ENCODE results near the gene APOL5.

DNA sequence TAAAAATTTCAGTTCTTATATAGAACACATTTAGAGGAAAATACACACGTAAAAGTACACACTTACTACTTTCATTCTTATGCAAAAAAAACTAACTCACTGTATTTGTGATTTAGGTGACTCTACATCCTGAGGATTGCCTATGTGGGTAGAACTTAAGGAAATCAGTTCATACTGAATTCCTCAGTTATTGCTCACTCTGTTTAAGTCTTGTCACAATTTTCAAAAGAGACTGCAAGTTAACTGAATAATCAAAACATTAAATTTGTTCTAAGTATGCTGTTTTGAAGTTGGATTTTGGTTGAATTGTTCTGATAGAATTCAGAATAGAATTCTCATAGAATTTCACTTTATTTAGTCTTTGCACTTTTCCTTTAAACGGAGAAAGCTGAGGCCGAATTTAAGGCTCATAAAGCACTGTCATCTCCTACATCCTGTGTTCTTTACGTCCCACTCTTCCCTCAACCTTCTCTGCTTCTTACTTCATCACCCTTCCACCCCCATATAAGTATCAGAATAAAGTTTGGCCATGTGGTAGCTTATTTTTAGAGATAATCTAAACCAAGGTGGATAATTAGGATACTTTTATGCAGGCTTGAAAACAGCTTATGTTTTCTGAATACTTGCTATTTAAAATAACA lies 59.8 kb downstream of the APOL5 start:
- TF ChIP-seq, protein P1, sequence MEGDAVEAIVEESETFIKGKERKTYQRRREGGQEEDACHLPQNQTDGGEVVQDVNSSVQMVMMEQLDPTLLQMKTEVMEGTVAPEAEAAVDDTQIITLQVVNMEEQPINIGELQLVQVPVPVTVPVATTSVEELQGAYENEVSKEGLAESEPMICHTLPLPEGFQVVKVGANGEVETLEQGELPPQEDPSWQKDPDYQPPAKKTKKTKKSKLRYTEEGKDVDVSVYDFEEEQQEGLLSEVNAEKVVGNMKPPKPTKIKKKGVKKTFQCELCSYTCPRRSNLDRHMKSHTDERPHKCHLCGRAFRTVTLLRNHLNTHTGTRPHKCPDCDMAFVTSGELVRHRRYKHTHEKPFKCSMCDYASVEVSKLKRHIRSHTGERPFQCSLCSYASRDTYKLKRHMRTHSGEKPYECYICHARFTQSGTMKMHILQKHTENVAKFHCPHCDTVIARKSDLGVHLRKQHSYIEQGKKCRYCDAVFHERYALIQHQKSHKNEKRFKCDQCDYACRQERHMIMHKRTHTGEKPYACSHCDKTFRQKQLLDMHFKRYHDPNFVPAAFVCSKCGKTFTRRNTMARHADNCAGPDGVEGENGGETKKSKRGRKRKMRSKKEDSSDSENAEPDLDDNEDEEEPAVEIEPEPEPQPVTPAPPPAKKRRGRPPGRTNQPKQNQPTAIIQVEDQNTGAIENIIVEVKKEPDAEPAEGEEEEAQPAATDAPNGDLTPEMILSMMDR (IDR thresholded peaks at IDR 0.05 in 2 of 3, conservative IDR thresholded peaks at IDR 0.05 in 1 of 3; ENCODE audit: insufficient read depth in 2 of 3, low read depth in 1 of 3, low read length in 3 of 3), result no peak
- TF ChIP-seq POLR2A (conservative IDR thresholded peaks at IDR 0.05) (no peak), ZNF717 (CRISPR knock-in tag; IDR thresholded peaks at IDR 0.05) (no peak), MAFK (IDR thresholded peaks at IDR 0.05; ENCODE audit: low read length) (no peak), FOXJ3 (CRISPR knock-in tag; IDR thresholded peaks at IDR 0.05) (no peak), RBM17 (IDR thresholded peaks at IDR 0.05; ENCODE audit: borderline replicate concordance, low read depth, low read length) (no peak), PTRF (tag; IDR thresholded peaks at IDR 0.05) (no peak), KAT7 (CRISPR knock-in tag; IDR thresholded peaks at IDR 0.05; ENCODE audit: borderline replicate concordance) (no peak), SMC3 (conservative IDR thresholded peaks at IDR 0.05; ENCODE audit: insufficient read depth, low read depth, low read length) (no peak), TRIM24 (IDR thresholded peaks at IDR 0.05) (no peak), DNMT1 (IDR thresholded peaks at IDR 0.05) (no peak), NR2C2 (CRISPR knock-in tag; IDR thresholded peaks at IDR 0.05) (no peak), NR2C2 (tag; IDR thresholded peaks at IDR 0.05) (no peak)
- TF ChIP-seq, protein P2, sequence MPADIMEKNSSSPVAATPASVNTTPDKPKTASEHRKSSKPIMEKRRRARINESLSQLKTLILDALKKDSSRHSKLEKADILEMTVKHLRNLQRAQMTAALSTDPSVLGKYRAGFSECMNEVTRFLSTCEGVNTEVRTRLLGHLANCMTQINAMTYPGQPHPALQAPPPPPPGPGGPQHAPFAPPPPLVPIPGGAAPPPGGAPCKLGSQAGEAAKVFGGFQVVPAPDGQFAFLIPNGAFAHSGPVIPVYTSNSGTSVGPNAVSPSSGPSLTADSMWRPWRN (IDR thresholded peaks at IDR 0.05; ENCODE audit: low read depth), result no peak
